AG04450 (cell line): ENCODE data around the gene CFAP77. TPM values are rescaled to one million over a fixed set of nuclear protein-coding genes. Genes with fewer than 3 reads are reported as not detected.

Experiments used
- CTCF ChIA-PET: fragments of 300-600, 350-600 bp; formaldehyde crosslinking; extraction: SDS; loops from one replicate; lab custom pipeline; 2022; ENCODE audit warnings: antibody characterized with exemption, inconsistent platforms; lab: Charles Lee
- POLR2A ChIA-PET: fragments of 350-600 bp; formaldehyde crosslinking; extraction: SDS; loops from one replicate; lab custom pipeline; 2021; ENCODE audit warnings: antibody characterized with exemption, inconsistent platforms; lab: Yijun Ruan, JAX
- DNase-seq: peaks from one replicate; pipeline ENCODE4 v3.0.0-alpha.2; 2011; ENCODE audit warnings: low read depth, low spot score
- H3K27ac ChIP-seq: one replicate; pipeline ENCODE4 v1.5.1; 2012; ENCODE audit warnings: low read depth, low read length, control low read depth
- H3K27me3 ChIP-seq: one replicate; pipeline ENCODE4 v1.6.0; 2012; ENCODE audit warnings: low read length; ENCODE audit not compliant: control insufficient read depth, insufficient read depth
- H3K4me3 ChIP-seq: 2 replicates; pipeline ENCODE4 v1.5.1; 2011; ENCODE audit warnings: mild to moderate bottlenecking, low read depth, low read length, control low read depth
- H3K9me3 ChIP-seq: 2 replicates; pipeline ENCODE4 v1.5.1; 2012; ENCODE audit warnings: low read length; ENCODE audit not compliant: control insufficient read depth, insufficient read depth
- CTCF ChIP-seq: IDR thresholded peaks from 2 replicates; pipeline ENCODE4 v1.5.1; 2011; ENCODE audit warnings: low read depth, low read length, control low read depth, inconsistent platforms
- polyA plus RNA-seq: library from polyadenylated mRNA; depleted of rRNA; stranded (reverse); fragments of >200 nt; gene quantifications from 2 replicates; pipeline ENCODE4 v1.2.3, GENCODE V29; 2011

CFAP77 gene
- polyA plus RNA-seq, 1 experiment: not detected

- Histone ChIP-seq H3K4me3 (no peak overlapping the region), H3K27ac (no peak overlapping the region), H3K9me3 (peaks cover 4% of the 10 kb centered on the region; the same call in 1 of the 2 replicates), H3K27me3 (peaks cover 44% of the 10 kb centered on the region)
- ChIA-PET CTCF (no interaction called here), POLR2A (no interaction called here)
- TF ChIP-seq CTCF: no peak
- DNase-seq: no peak
These were observed 146.2 kb downstream of the CFAP77 start for GRCh38 chr9:132556235-132556634.

- no peak for TF ChIP-seq CTCF
- Histone ChIP-seq H3K4me3 (no peak overlapping the region), H3K9me3 (peaks cover 4% of the 10 kb centered on the region; the same call in 1 of the 2 replicates), H3K27ac (no peak overlapping the region), H3K27me3 (peaks cover 46% of the 10 kb centered on the region)
- ChIA-PET CTCF (no interaction called here), POLR2A (no interaction called here)
- no peak for DNase-seq
These were observed 146.7 kb downstream of the CFAP77 start for GRCh38 chr9:132556714-132557113.

GRCh38 chr9:132557159-132557558 lies 147.1 kb downstream of the CFAP77 start:
- Histone ChIP-seq H3K4me3 (no peak overlapping the region), H3K27ac (no peak overlapping the region), H3K9me3 (0 out of 2 replicates have a peak, but pooled peaks cover 4% of the 10 kb centered on the region), H3K27me3 (peaks cover 47% of the 10 kb centered on the region)
- CTCF ChIA-PET: no interaction called here
- no peak for TF ChIP-seq CTCF
- POLR2A ChIA-PET: no interaction called here
- DNase-seq: no peak

- Histone ChIP-seq H3K4me3 (no peak overlapping the region), H3K9me3 (no peaks in the 10 kb centered on the region), H3K27me3 (peaks cover 50% of the 10 kb centered on the region), H3K27ac (no peak overlapping the region)
- CTCF ChIA-PET: no interaction called here
- no peak for TF ChIP-seq CTCF
- DNase-seq: no peak
- POLR2A ChIA-PET: no interaction called here
These were observed 149.7 kb downstream of the CFAP77 start for GRCh38 chr9:132559711-132560110.

- Histone ChIP-seq H3K27ac (no peak overlapping the region), H3K4me3 (no peak overlapping the region), H3K27me3 (peaks cover 49% of the 10 kb centered on the region), H3K9me3 (no peaks in the 10 kb centered on the region)
- CTCF ChIA-PET: interaction anchor here (0.5 kb wide), 1 partner anchor 205 kb away, joined by 4 read pairs; no protein-coding TSS in a partner anchor
- DNase-seq: no peak
- POLR2A ChIA-PET: no interaction called here
- no peak for TF ChIP-seq CTCF
These were observed 150.7 kb downstream of the CFAP77 start for GRCh38 chr9:132560616-132561202.
